ENCODE results near the gene ARID1B. TPM values are rescaled to one million over a fixed set of nuclear protein-coding genes. Genes with fewer than 3 reads are reported as not detected.

ARID1B gene
- total and polyA plus RNA-seq, 2 of the 4 experiments (the other 2 are of a cell fraction): 14.5 to 20.1 TPM

- Histone ChIP-seq H2BK120ac (ENCODE audit: low read depth, low read length) (no peak overlapping the region), H2AFZ (replicated peaks; ENCODE audit: low read length, poor library complexity) (no peak overlapping the region), H2AK9ac (replicated peaks; ENCODE audit: low read depth, low read length, poor library complexity) (no peak overlapping the region), H3K56ac (ENCODE audit: extremely low read depth, insufficient read depth, low read length) (no peak overlapping the region), H3K4me2 (ENCODE audit: low read depth, low read length) (no peak overlapping the region), H4K8ac (ENCODE audit: low read depth in 2 of 2, low read length in 2 of 2) (no peak overlapping the region), H4K20me1 (ENCODE audit: insufficient read depth, low read length) (peaks cover 74% of the 10 kb centered on the region), H3K9me1 (ENCODE audit: insufficient read depth, low read length) (peaks cover 20% of the 10 kb centered on the region; the same call in 1 of the 2 replicates), H3K9me3 (ENCODE audit: control insufficient read depth, insufficient read depth, low read length) (no peaks in the 10 kb centered on the region), H2BK5ac (ENCODE audit: low read depth, low read length, poor library complexity, severe bottlenecking) (no peak overlapping the region), H2AK5ac (ENCODE audit: low read depth, low read length) (no peak overlapping the region), H3K23ac (ENCODE audit: low read depth, low read length) (no peak overlapping the region), H3K79me1 (ENCODE audit: low read depth in 1 of 2, low read length in 2 of 2) (peaks cover 28 to 78% of the 10 kb centered on the region in 2 experiments), H2BK15ac (ENCODE audit: low read depth, low read length) (no peak overlapping the region), H4K91ac (ENCODE audit: insufficient read depth, low read depth, low read length) (no peak overlapping the region), H3K27me3 (ENCODE audit: control insufficient read depth, insufficient read depth, low read length) (no peaks in the 10 kb centered on the region), H3K18ac (ENCODE audit: low read depth, low read length) (no peak overlapping the region), H3K14ac (replicated peaks; ENCODE audit: low read depth, low read length) (no peak overlapping the region), H3K27ac (ENCODE audit: insufficient read depth, low read length) (no peak overlapping the region), H3K4me1 (ENCODE audit: control insufficient read depth, insufficient read depth, low read length) (peaks cover 7% of the 10 kb centered on the region), H3K9ac (ENCODE audit: low read depth, low read length) (no peak overlapping the region), H4K5ac (ENCODE audit: low read depth, low read length) (no peak overlapping the region), H2BK20ac (ENCODE audit: low read depth, low read length) (no peak overlapping the region), H3K4me3 (ENCODE audit: insufficient read depth, low read depth, low read length) (no peak overlapping the region), H3K36me3 (ENCODE audit: control insufficient read depth, insufficient read depth, low read length) (no peaks in the 10 kb centered on the region), H3K4ac (ENCODE audit: low read depth, low read length) (no peak overlapping the region)
- no peak for DNase-seq
- dilution Hi-C loops (cut with HindIII; ENCODE audit: low sequenced_read_pairs, unreplicated experiment) (no loop called here), in situ Hi-C loops (cut with MboI; ENCODE audit: low sequenced_read_pairs) (no loop called here), intact Hi-C loops (cut with micrococcal nuclease) (no loop called here)
- CTCF ChIA-PET: no interaction called here
- no peak for ATAC-seq (ENCODE audit: low read depth)
- no CpG with 5 or more reads among the region's 1 CpG for WGBS, 2 experiments (ENCODE audit: extremely low coverage in 2 of 2, insufficient read length in 1 of 2)
- POLR2A ChIA-PET (ENCODE audit: unreplicated experiment): no interaction called here
- no peak for TF ChIP-seq CHD1 (IDR thresholded peaks at IDR 0.05; ENCODE audit: low read depth, low read length)
- TF ChIP-seq MAFK (IDR thresholded peaks at IDR 0.05; ENCODE audit: low read depth, low read length): no peak
- no peak for TF ChIP-seq BHLHE40 (IDR thresholded peaks at IDR 0.05; ENCODE audit: low read depth, low read length)
- no TSS peak for BruUV-seq (replicated peaks)
These were observed 75.7 kb downstream of the ARID1B start for GRCh38 chr6:156852858-156853216.

Measured in IMR-90 (cell line).